ENCODE measurements around the gene MRPL37. TPM values are rescaled to one million over a fixed set of nuclear protein-coding genes. Genes with fewer than 3 reads are reported as not detected.
"Not testable (repeated sequence)": the region's sequence is repeated elsewhere in the genome, so short reads cannot be mapped to it uniquely, and the experiment has no call there.

MRPL37 gene
- total and polyA plus RNA-seq, 2 donors (not counting 3 experiments of a cell fraction or from before 2014, with no cell fraction given), result 45.0 to 109 TPM

DNA sequence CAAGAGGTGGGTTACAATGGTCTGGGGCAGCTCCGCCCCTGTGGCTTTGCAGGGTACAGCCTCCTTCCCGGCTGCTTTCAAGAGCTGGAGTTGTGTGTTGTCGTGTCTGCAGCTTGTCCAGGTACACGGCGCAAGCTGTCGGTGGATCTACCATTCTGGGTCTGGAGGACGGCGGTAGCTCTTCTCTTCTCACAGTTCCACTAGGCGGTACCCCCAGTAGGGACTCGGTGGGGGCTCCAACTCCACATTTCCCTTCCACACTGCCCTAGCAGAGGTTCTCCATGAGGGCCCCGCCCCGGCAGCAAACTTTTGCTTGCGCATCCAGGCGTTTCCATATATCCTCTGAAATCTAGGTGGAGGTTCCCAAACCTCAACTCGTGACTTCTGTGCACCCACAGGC, 34.8 kb upstream of the MRPL37 start:
- ChIA-PET CTCF (no interaction called here), POLR2A (no interaction called here)
- Histone ChIP-seq H3K36me3 (ENCODE audit: control insufficient read depth in 2 of 2, extremely low read depth in 1 of 2, insufficient read depth in 2 of 2, low read length in 2 of 2) (no peaks in the 10 kb centered on the region), H3K27me3 (ENCODE audit: control insufficient read depth in 2 of 2, insufficient read depth in 2 of 2, low read length in 2 of 2) (no peaks in the 10 kb centered on the region), H3K79me2 (ENCODE audit: control insufficient read depth, insufficient read depth, low read length) (no peaks in the 10 kb centered on the region), H3K27ac (ENCODE audit: insufficient read depth, low read depth, low read length) (no peak overlapping the region), H3K9me1 (replicated peaks; ENCODE audit: control insufficient read depth, extremely low read depth, insufficient read depth, low read length) (no peaks in the 10 kb centered on the region), H3K9ac (replicated peaks; ENCODE audit: extremely low read depth, insufficient read depth, low read length) (no peak overlapping the region), H3K4me1 (ENCODE audit: control insufficient read depth, extremely low read depth, insufficient read depth, low read length) (no peaks in the 10 kb centered on the region), H3K9me3 (replicated peaks; ENCODE audit: control insufficient read depth, insufficient read depth, low read length) (no peaks in the 10 kb centered on the region), H2AFZ (ENCODE audit: low read depth, low read length) (no peak overlapping the region), H3K4me2 (ENCODE audit: insufficient read depth, low read length) (no peak overlapping the region), H3K4me3 (replicated peaks in 1 of 3; ENCODE audit: insufficient read depth in 1 of 3, low read depth in 1 of 3, low read length in 3 of 3) (no peak overlapping the region), H4K20me1 (replicated peaks; ENCODE audit: control insufficient read depth, extremely low read depth, insufficient read depth, low read length) (no peaks in the 10 kb centered on the region)
- DNase-seq (ENCODE audit: low read depth, low spot score), result no peak
- FAIRE-seq, result no peak
- intact Hi-C loops (cut with micrococcal nuclease), result no loop called here
- dilution Hi-C loops (cut with MboI; ENCODE audit: extremely low pct_ligation_motif_present, low sequenced_read_pairs), result no loop called here
- BruUV-seq (replicated peaks), result no TSS peak
- TF ChIP-seq POLR2A (IDR thresholded peaks at IDR 0.05; ENCODE audit: low read depth, low read length) (no peak), GATA2 (IDR thresholded peaks at IDR 0.05; ENCODE audit: insufficient read depth, insufficient read length, low read depth, low read length) (no peak), JUN (IDR thresholded peaks at IDR 0.05; ENCODE audit: borderline replicate concordance, insufficient read depth, insufficient read length, low read depth) (no peak), EZH2 (IDR thresholded peaks at IDR 0.05; ENCODE audit: borderline replicate concordance, low read depth, low read length, severe bottlenecking) (no peak)
- TF ChIP-seq, protein P1, sequence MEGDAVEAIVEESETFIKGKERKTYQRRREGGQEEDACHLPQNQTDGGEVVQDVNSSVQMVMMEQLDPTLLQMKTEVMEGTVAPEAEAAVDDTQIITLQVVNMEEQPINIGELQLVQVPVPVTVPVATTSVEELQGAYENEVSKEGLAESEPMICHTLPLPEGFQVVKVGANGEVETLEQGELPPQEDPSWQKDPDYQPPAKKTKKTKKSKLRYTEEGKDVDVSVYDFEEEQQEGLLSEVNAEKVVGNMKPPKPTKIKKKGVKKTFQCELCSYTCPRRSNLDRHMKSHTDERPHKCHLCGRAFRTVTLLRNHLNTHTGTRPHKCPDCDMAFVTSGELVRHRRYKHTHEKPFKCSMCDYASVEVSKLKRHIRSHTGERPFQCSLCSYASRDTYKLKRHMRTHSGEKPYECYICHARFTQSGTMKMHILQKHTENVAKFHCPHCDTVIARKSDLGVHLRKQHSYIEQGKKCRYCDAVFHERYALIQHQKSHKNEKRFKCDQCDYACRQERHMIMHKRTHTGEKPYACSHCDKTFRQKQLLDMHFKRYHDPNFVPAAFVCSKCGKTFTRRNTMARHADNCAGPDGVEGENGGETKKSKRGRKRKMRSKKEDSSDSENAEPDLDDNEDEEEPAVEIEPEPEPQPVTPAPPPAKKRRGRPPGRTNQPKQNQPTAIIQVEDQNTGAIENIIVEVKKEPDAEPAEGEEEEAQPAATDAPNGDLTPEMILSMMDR (IDR thresholded peaks at IDR 0.05; ENCODE audit: extremely low read depth in 1 of 2, insufficient read depth in 1 of 2, low read depth in 1 of 2, low read length in 2 of 2), result no peak
- TF ChIP-seq, protein P2, sequence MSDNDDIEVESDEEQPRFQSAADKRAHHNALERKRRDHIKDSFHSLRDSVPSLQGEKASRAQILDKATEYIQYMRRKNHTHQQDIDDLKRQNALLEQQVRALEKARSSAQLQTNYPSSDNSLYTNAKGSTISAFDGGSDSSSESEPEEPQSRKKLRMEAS (IDR thresholded peaks at IDR 0.05; ENCODE audit: insufficient read depth, insufficient read length), result no peak

- BruUV-seq (replicated peaks); intact Hi-C loops (cut with micrococcal nuclease); H3K27ac ChIP-seq (ENCODE audit: insufficient read depth, low read depth, low read length); H3K9me1 ChIP-seq (replicated peaks; ENCODE audit: control insufficient read depth, extremely low read depth, insufficient read depth, low read length); H3K4me2 ChIP-seq (ENCODE audit: insufficient read depth, low read length); CTCF ChIA-PET; H3K79me2 ChIP-seq (ENCODE audit: control insufficient read depth, insufficient read depth, low read length); H3K36me3 ChIP-seq (ENCODE audit: control insufficient read depth in 2 of 2, extremely low read depth in 1 of 2, insufficient read depth in 2 of 2, low read length in 2 of 2); H3K4me1 ChIP-seq (ENCODE audit: control insufficient read depth, extremely low read depth, insufficient read depth, low read length); H4K20me1 ChIP-seq (replicated peaks; ENCODE audit: control insufficient read depth, extremely low read depth, insufficient read depth, low read length); H3K4me3 ChIP-seq (replicated peaks in 1 of 3; ENCODE audit: insufficient read depth in 1 of 3, low read depth in 1 of 3, low read length in 3 of 3); DNase-seq (ENCODE audit: low read depth, low spot score); H3K27me3 ChIP-seq (ENCODE audit: control insufficient read depth in 2 of 2, insufficient read depth in 2 of 2, low read length in 2 of 2); H2AFZ ChIP-seq (ENCODE audit: low read depth, low read length); H3K9ac ChIP-seq (replicated peaks; ENCODE audit: extremely low read depth, insufficient read depth, low read length); POLR2A ChIA-PET; H3K9me3 ChIP-seq (replicated peaks; ENCODE audit: control insufficient read depth, insufficient read depth, low read length); FAIRE-seq; dilution Hi-C loops (cut with MboI; ENCODE audit: extremely low pct_ligation_motif_present, low sequenced_read_pairs): not testable (repeated sequence)
Observed at GRCh38 chr1:54166357-54166756, 33.6 kb upstream of the MRPL37 start.

Data from endothelial cell of umbilical vein (primary cell).